GM18511 (cell line): ENCODE measurements around the gene OR4C46.
"Not testable (repeated sequence)": the region's sequence is repeated elsewhere in the genome, so short reads cannot be mapped to it uniquely, and the experiment has no call there.

Experiments
- ATAC-seq: cut with Tn5 transposase; IDR thresholded peaks from one replicate; pipeline ENCODE4 v1.9.1; 2021; ENCODE audit warnings: mild to moderate bottlenecking, moderate library complexity; ENCODE audit not compliant: unreplicated experiment

The OR4C46 gene

DNA sequence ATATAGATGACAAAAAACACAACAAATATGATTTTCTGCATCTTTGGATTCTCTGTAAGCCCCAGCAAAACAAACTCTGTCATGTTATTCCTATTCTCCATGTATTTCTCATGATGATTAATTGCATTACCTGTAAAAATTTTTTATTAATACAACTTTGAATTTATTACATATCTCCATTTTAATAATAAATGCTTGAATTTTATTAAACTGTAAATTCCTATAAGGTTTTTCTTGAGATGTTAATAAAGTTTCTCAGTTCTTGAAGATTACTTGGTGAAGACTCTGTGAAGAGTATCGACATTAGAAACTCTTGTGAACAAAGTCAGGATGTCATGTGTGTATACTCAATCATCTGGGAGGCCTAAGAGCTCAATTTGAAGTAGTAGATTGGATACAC is at the start of gene OR4C46:
Gene OR4C46, minus strand, starts transcription at position 101 of the 400 bp plus-strand sequence. Its CDS starts 0 bp downstream, at position 101.
- no peak for ATAC-seq

DNA sequence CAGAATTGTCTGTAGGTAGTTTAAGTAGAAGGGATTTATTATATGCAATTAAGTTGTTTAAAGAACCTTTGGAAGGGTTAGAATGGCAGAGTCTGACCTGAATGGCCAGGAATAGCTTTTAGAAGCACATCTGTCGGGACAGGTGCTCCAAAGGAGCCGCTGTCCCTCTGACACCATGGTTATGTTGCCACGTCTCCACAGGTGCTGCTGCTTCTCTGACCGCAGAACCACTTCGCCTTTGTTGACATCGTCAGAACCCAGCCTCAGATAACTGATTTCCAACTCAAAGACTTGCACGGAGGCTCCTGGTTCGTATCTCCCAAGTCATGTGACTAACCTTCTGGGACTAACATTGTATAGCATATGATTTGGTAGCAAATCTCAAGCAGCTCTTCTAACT is 41.8 kb upstream of the OR4C46 start:
- ATAC-seq, result not testable (repeated sequence)

GRCh38 chr11:54561439-54561838 is 42.4 kb downstream of the OR4C46 start:
- not testable (repeated sequence) for ATAC-seq

- ATAC-seq, result no peak
Measured at GRCh38 chr11:54558919-54559318, 44.9 kb downstream of the OR4C46 start.

DNA sequence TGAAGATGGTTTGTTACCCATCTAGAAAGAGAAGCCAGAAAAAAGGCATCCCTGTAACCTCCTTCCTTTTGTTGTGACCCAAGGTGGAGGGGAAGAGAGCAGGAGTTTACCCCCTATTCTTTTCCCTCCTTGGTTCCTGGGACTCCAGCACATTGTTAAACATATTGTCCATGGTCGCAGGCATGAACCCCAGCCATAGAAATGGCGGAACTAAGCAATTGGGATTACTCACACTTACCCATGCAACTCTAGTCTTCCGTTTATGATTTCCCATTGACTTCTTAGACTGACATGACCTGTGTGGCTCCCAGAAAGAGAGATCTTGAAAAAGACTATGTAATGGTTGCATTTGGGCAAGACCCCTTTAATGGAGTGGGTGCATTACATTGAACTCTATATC is 45.4 kb downstream of the OR4C46 start:
- ATAC-seq, result no peak
